Measurements from ENCODE around the gene GP9. TPM values are rescaled to one million over a fixed set of nuclear protein-coding genes. Genes with fewer than 3 reads are reported as not detected.
A peak's percentile ranks its signal among the peaks of the same experiment; 100 is the strongest.

The GP9 gene
- total and polyA plus RNA-seq, 9 of the 15 experiments (the other 6 are each of a cell fraction or from before 2014, with no cell fraction given) = not detected

DNA sequence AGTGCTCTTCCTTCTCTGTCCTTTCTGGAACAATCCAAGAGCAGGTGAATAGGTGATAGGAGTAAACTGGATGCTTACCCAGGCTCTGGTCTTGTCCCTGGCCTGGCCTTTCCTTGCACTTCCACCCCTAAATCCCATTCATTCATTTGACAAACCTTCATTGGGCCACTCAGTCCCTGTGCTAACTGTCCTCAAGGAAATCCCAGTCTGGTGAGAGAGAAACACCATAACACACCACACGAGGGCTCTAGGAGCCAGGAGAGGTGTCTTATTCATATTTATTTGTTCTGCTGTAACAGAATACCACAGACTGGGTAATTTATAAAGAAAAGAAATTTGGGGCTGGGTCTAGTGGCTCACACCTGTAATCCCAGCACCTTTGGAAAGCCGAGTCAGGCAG is 36.7 kb upstream of the GP9 start:
- Histone ChIP-seq H3K4me1 (replicated peaks in 1 of 2; ENCODE audit: control insufficient read depth in 2 of 2, insufficient read depth in 2 of 2, low read length in 2 of 2) (peaks cover 10 to 28% of the 10 kb centered on the region in 2 experiments; a peak in 4 of 5 replicates), H3K36me3 (ENCODE audit: control insufficient read depth, insufficient read depth, low read length) (no peaks in the 10 kb centered on the region), H3K27ac (ENCODE audit: extremely low read depth, low read depth, low read length) (no peak overlapping the region), H4K20me1 (replicated peaks; ENCODE audit: control insufficient read depth, insufficient read depth, low read length) (no peaks in the 10 kb centered on the region), H3K9me3 (replicated peaks; ENCODE audit: control insufficient read depth, insufficient read depth, low read depth, low read length) (no peaks in the 10 kb centered on the region), H2AFZ (ENCODE audit: low read depth, low read length) (no peak overlapping the region), H3K4me2 (ENCODE audit: insufficient read depth, low read length) (no peak overlapping the region), H3K4me3 (no peak overlapping the region), H3K27me3 (ENCODE audit: control insufficient read depth in 2 of 2, insufficient read depth in 2 of 2, low read length in 2 of 2) (no peaks in the 10 kb centered on the region), H3K79me2 (ENCODE audit: control insufficient read depth, insufficient read depth, low read length) (no peaks in the 10 kb centered on the region), H3K9ac (ENCODE audit: insufficient read depth in 1 of 2, low read depth in 2 of 2, low read length in 2 of 2) (no peak overlapping the region), H3K9me1 (ENCODE audit: control insufficient read depth, insufficient read depth, low read length) (no peaks in the 10 kb centered on the region)
- FAIRE-seq (no peak), DNase-seq (ENCODE audit: extremely low read depth in 1 of 4, low spot score in 3 of 4) (peak in 2 of 4 experiments; percentile 22 to 28), ATAC-seq (no peak)
- in situ Hi-C loops (cut with MboI) (no loop called here), intact Hi-C loops (cut with micrococcal nuclease) (loop anchor here (10.0 kb wide), 1 partner anchor 61 kb away; no protein-coding TSS in a partner anchor)
- WGBS (ENCODE audit: insufficient coverage, low coverage, missing lambda C conversion rate) = 21% methylated on average over 2 of the region's 2 CpGs
- CTCF ChIA-PET (ENCODE audit: low intra/inter-chr PET ratio) = no interaction called here
- POLR2A ChIA-PET = interaction anchor here (0.6 to 0.8 kb wide), 2 partner anchors 10 to 344 kb away, joined by 3 read pairs; no protein-coding TSS in a partner anchor
- BruUV-seq (replicated peaks) = no TSS peak
- TF ChIP-seq ZNF830 (CRISPR knock-in tag; IDR thresholded peaks at IDR 0.05) (no peak), KAT8 (IDR thresholded peaks at IDR 0.05; ENCODE audit: low read depth) (no peak), RAD21 (CRISPR knock-in tag; conservative IDR thresholded peaks at IDR 0.05 in 1 of 2, IDR thresholded peaks at IDR 0.05 in 1 of 2) (peak in 1 of 2 experiments; percentile 27; a peak in 2 of 4 replicates)
- TF ChIP-seq, protein P1, sequence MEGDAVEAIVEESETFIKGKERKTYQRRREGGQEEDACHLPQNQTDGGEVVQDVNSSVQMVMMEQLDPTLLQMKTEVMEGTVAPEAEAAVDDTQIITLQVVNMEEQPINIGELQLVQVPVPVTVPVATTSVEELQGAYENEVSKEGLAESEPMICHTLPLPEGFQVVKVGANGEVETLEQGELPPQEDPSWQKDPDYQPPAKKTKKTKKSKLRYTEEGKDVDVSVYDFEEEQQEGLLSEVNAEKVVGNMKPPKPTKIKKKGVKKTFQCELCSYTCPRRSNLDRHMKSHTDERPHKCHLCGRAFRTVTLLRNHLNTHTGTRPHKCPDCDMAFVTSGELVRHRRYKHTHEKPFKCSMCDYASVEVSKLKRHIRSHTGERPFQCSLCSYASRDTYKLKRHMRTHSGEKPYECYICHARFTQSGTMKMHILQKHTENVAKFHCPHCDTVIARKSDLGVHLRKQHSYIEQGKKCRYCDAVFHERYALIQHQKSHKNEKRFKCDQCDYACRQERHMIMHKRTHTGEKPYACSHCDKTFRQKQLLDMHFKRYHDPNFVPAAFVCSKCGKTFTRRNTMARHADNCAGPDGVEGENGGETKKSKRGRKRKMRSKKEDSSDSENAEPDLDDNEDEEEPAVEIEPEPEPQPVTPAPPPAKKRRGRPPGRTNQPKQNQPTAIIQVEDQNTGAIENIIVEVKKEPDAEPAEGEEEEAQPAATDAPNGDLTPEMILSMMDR (IDR thresholded peaks at IDR 0.05 in 2 of 3, conservative IDR thresholded peaks at IDR 0.05 in 1 of 3; ENCODE audit: insufficient read depth in 2 of 3, low read depth in 1 of 3, low read length in 3 of 3) = peak in 2 of 3 experiments; percentile 28 to 33; a peak in 2 of 6 replicates
- TF ChIP-seq, protein P2, sequence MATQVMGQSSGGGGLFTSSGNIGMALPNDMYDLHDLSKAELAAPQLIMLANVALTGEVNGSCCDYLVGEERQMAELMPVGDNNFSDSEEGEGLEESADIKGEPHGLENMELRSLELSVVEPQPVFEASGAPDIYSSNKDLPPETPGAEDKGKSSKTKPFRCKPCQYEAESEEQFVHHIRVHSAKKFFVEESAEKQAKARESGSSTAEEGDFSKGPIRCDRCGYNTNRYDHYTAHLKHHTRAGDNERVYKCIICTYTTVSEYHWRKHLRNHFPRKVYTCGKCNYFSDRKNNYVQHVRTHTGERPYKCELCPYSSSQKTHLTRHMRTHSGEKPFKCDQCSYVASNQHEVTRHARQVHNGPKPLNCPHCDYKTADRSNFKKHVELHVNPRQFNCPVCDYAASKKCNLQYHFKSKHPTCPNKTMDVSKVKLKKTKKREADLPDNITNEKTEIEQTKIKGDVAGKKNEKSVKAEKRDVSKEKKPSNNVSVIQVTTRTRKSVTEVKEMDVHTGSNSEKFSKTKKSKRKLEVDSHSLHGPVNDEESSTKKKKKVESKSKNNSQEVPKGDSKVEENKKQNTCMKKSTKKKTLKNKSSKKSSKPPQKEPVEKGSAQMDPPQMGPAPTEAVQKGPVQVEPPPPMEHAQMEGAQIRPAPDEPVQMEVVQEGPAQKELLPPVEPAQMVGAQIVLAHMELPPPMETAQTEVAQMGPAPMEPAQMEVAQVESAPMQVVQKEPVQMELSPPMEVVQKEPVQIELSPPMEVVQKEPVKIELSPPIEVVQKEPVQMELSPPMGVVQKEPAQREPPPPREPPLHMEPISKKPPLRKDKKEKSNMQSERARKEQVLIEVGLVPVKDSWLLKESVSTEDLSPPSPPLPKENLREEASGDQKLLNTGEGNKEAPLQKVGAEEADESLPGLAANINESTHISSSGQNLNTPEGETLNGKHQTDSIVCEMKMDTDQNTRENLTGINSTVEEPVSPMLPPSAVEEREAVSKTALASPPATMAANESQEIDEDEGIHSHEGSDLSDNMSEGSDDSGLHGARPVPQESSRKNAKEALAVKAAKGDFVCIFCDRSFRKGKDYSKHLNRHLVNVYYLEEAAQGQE (IDR thresholded peaks at IDR 0.05; ENCODE audit: borderline replicate concordance) = 0 out of 2 replicates have a peak, but pooled peaks have one; percentile 6
- TF ChIP-seq, protein P2 (CRISPR knock-in tag; IDR thresholded peaks at IDR 0.05; ENCODE audit: low read depth) = no peak
